HG03025 (cell line): ENCODE measurements around the gene HES3.
A peak's percentile ranks its signal among the peaks of the same experiment; 100 is the strongest.

Experiments
- ATAC-seq: cut with Tn5 transposase; IDR thresholded peaks from one replicate; pipeline ENCODE4 v1.9.1; 2021; ENCODE audit warnings: mild to moderate bottlenecking, moderate library complexity; ENCODE audit not compliant: unreplicated experiment, low FRiP score

The HES3 gene, protein sequence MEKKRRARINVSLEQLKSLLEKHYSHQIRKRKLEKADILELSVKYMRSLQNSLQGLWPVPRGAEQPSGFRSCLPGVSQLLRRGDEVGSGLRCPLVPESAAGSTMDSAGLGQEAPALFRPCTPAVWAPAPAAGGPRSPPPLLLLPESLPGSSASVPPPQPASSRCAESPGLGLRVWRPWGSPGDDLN

GRCh38 chr1:6243993-6244392 lies at the start of gene HES3:
Gene HES3 (plus strand): TSS chr1:6244179. CDS start chr1:6244366, 187 bp downstream.
- no peak for ATAC-seq

- ATAC-seq: no peak
Observed at GRCh38 chr1:6197746-6198427, 46.1 kb upstream of the HES3 start.

GRCh38 chr1:6198646-6199297 lies 45.2 kb upstream of the HES3 start:
- peak; percentile 32 for ATAC-seq

GRCh38 chr1:6199298-6200187 lies 44.4 kb upstream of the HES3 start, which contains the start of gene RPL22:
Gene RPL22 (minus strand): TSS chr1:6199595. CDS start chr1:6199573, 22 bp downstream.
- peak; percentile 94 for ATAC-seq

- ATAC-seq: no peak
Observed at GRCh38 chr1:6200188-6200809, 43.7 kb upstream of the HES3 start.

DNA sequence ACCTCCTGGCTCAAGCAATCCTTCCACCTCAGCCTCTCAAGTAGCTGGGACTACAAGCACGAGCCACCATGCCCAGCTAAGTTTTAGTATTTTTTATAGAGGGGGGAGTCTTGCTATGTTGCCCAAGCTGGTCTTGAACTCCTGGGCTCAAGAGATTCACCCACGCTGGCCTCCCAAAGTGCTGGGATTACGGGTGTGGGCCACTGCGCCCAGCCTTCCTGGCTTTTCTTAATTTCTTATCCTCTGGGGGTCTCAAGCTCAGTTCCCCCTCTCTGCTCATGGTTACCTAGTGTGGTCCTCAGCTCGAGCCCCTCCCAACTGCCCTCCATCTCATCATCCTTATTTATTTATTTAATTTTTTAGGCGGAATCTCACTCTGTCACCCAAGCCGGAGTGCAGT lies 41.7 kb upstream of the HES3 start:
- no peak for ATAC-seq

DNA sequence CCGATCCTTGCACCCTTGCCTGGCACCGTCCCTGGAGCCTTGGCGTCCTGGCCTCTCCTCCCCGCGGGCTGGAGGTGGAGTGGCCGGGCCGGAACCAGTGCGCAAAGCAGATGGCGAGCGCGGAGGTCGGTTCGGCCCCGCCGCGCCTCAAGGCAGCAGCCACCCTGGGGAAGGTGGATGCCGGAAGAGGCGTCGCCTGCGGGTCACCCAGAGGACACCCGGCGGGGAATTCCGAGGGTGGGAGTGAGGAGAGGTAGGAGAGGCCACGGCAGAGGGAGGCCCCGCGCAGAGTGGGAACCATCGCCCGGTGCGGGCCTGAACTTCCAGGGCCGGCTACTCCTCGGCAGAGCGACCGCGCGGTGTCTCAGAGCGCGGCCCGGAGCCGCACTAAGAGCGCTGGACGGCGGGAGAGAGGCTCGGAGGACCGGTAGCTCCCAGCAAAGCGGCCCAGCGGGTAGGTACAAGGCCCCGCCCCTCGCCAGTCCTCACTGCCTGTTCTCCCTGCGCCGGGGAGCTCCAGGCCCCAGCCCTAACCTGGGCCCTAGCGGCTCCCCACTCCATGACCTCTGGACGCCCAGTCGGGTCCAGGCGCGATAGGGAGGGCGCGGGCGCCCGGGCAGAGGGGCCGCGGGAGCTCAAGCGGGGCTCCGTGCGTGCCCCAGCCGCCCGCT lies 38.0 kb upstream of the HES3 start, which contains the start of gene RNF207:
RNF207 (plus strand) TSS at position 271 of the 671 bp plus-strand sequence. CDS start 417 bp downstream, outside the sequence.
- ATAC-seq: peak; percentile 53

GRCh38 chr1:6206520-6206855 lies 37.5 kb upstream of the HES3 start:
- no peak for ATAC-seq

- no peak for ATAC-seq
Observed at GRCh38 chr1:6207075-6207885, 36.7 kb upstream of the HES3 start.

DNA sequence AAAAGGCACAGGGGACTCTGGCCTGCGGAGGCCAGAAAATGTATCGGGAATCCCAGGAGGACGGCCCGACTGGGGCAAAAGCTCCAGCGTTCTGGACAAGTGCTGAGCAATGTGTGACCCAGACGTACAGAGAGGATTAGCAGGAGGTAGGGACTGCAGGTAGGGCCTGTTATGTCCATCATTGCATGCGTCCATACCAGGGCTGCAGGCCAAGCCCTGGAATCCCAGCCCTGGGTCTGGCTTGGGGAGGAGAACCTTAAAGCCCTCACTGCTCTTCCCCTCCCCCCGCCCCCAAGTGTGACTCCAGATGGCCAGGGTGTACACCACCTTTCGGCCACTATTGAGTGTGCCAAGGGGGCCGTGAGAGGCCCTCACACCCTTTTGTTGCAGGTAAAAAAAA lies 36.1 kb upstream of the HES3 start:
- no peak for ATAC-seq

DNA sequence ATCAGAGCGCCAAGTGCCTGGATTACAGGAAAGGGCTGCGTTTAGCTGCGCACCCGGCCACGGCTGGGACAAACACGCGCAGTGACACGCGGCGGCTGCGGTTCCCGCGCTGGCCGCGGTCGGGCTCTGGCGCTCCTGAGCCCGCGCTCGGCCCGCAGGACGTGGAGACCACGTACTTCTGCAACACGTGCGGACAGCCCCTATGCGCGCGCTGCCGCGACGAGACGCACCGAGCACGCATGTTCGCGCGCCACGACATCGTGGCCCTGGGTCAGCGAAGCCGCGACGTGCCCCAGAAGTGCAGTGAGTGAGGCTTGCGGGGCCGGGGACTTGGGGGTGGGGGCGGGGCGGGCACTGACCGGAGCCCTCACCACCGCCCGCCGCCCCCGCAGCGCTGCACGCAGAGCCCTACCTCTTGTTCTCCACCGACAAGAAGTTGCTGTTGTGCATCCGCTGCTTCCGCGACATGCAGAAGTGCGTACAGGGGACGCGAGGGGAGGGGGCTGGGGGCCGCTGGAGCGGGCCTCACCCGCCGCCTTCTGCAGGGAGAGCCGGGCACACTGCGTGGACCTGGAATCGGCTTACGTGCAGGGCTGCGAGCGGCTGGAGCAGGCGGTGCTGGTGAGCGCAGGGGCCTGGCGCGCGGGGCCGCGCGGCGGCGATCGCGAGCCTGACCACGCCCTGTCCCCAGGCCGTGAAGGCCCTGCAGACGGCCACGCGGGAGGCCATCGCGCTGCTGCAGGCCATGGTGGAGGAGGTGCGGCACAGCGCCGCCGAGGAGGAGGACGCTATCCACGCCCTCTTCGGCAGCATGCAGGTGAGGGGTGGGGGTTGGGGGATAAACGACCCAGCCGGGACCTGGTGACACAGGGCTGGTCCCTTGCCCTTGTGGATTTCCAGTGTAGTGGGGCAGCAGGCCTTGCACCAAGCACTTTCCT lies 35.0 kb upstream of the HES3 start:
- no peak for ATAC-seq

- ATAC-seq: no peak
Observed at GRCh38 chr1:6209661-6210580, 34.1 kb upstream of the HES3 start.

- no peak for ATAC-seq
Observed at GRCh38 chr1:6210591-6211355, 33.2 kb upstream of the HES3 start.

GRCh38 chr1:6211731-6212130 lies 32.2 kb upstream of the HES3 start:
- ATAC-seq: no peak

- ATAC-seq: no peak
Observed at GRCh38 chr1:6212193-6212959, 31.6 kb upstream of the HES3 start.
